Measurements from ENCODE around the gene DGKI. TPM values are rescaled to one million over a fixed set of nuclear protein-coding genes. Genes with fewer than 3 reads are reported as not detected.

DGKI gene
- total and polyA plus RNA-seq, 10 donors = 0.03 to 1.0 (median 0.45) TPM

DNA sequence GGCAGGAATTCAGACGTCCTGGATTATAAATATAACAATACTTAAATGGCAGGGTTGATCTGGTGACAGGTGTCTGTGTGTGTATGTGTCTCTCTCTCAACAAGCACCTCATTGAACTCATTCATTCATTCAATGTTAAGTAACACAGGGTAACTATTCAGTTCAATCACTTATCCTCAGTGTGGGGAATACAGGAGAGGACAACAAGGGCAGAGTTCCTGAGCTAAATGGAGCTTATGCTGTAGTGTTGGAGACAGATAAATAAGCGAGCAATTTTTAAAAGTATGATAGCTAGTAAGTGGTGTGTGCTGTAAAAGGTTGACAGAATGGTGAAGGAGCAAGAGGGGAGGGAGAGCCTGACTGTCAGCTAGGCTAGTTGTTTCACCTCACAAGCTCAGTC is 178.4 kb downstream of the DGKI start:
- no peak for DNase-seq
- intact Hi-C loops (cut with DNase I; ENCODE audit: low total_unique reads) = no loop called here
- WGBS, 5 donors = 61 to 76% (median 70%) methylated on average over 2 of the region's 2 CpGs

DNA sequence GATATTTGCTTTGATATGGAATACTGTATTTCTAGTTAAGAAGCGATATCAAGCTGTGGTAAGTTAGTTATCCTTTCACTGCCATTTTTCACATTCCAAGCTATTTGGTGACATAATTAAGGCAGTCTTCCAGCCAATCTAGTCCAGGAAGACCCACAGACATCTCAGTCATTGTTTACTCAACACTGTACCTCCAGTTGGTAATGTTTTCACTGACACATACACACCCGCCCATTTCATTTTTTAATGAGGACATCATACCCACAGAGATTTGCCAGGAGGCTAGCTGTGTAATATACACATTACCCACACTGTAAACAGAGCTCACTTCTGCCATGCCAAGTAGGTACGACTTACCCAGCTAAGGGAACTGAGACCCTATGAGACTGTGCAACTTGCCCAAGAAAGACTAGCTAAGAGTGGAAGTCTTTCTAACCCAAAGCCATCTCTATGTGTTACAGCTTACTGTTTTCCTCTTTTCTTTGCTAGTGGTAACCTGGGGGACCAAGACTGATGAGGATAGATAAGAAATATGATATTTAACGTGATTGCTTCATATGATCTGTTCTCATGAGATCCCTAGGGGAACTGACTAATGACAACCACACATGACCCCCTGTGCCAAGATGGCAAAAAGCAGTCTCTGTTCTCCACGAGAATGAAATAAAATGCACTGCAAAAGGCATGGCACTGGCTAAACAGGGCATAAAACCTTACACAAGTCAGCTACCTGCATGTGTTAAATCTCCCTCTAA is 179.0 kb downstream of the DGKI start:
- intact Hi-C loops (cut with DNase I; ENCODE audit: low total_unique reads) = no loop called here
- Histone ChIP-seq H3K27me3 (replicated peaks in 1 of 7) (peaks cover 0 to 25% (median 0%) of the 10 kb centered on the region in 7 donors), H3K27ac (no peak overlapping the region), H3K9me3 (no peaks in the 10 kb centered on the region), H3K4me1 (no peaks in the 10 kb centered on the region), H3K36me3 (no peaks in the 10 kb centered on the region), H3K4me3 (no peak overlapping the region)
- 74 to 88% (median 78%) methylated on average over 5 of the region's 5 CpGs for whole genome bisulfite sequencing, 5 donors
- DNase-seq = no peak
- no peak for TF ChIP-seq POLR2A (IDR thresholded peaks at IDR 0.05)
- TF ChIP-seq POLR2AphosphoS5 (IDR thresholded peaks at IDR 0.05) = no peak
- TF ChIP-seq, protein P1, sequence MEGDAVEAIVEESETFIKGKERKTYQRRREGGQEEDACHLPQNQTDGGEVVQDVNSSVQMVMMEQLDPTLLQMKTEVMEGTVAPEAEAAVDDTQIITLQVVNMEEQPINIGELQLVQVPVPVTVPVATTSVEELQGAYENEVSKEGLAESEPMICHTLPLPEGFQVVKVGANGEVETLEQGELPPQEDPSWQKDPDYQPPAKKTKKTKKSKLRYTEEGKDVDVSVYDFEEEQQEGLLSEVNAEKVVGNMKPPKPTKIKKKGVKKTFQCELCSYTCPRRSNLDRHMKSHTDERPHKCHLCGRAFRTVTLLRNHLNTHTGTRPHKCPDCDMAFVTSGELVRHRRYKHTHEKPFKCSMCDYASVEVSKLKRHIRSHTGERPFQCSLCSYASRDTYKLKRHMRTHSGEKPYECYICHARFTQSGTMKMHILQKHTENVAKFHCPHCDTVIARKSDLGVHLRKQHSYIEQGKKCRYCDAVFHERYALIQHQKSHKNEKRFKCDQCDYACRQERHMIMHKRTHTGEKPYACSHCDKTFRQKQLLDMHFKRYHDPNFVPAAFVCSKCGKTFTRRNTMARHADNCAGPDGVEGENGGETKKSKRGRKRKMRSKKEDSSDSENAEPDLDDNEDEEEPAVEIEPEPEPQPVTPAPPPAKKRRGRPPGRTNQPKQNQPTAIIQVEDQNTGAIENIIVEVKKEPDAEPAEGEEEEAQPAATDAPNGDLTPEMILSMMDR (IDR thresholded peaks at IDR 0.05 in 8 of 11, conservative IDR thresholded peaks at IDR 0.05 in 3 of 11) = no peak

More for the DNA sequence above, 178.4 kb downstream of the DGKI start:
- TF ChIP-seq, protein P1 (IDR thresholded peaks at IDR 0.05 in 8 of 11, conservative IDR thresholded peaks at IDR 0.05 in 3 of 11) = no peak
- TF ChIP-seq POLR2AphosphoS5 (IDR thresholded peaks at IDR 0.05) (no peak), POLR2A (IDR thresholded peaks at IDR 0.05) (no peak)
- peaks cover 0 to 21% (median 0%) of the 10 kb centered on the region in 7 donors for H3K27me3 ChIP-seq (replicated peaks in 1 of 7)
- H3K4me3 ChIP-seq = no peak overlapping the region
- H3K36me3 ChIP-seq = no peaks in the 10 kb centered on the region
- H3K4me1 ChIP-seq = no peaks in the 10 kb centered on the region
- no peaks in the 10 kb centered on the region for H3K9me3 ChIP-seq
- H3K27ac ChIP-seq = no peak overlapping the region

DNA sequence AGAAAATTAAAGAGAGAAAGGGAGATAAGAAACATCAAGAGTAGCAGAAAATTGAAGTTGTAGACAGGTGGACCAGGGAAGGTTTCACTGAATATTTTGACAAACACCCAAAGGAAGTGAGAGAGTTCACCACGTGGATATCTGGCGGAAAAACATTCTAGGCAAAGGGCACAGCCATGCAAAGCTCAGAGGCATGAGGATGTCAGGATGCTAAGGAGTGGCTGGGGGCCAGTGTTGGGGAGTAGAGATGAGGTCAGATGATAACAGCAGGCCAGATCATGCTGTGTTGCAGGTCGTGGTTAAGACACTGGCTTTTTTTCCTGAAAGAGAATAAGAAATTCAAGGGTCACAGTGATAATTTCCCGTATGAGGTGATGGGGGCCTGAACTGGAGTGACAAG is 181.9 kb downstream of the DGKI start:
- no peak for DNase-seq
- H3K36me3 ChIP-seq = no peaks in the 10 kb centered on the region
- TF ChIP-seq POLR2AphosphoS5 (IDR thresholded peaks at IDR 0.05) = no peak
- TF ChIP-seq, protein P1 (IDR thresholded peaks at IDR 0.05 in 8 of 11, conservative IDR thresholded peaks at IDR 0.05 in 3 of 11) = no peak
- TF ChIP-seq POLR2A (IDR thresholded peaks at IDR 0.05) = no peak
- intact Hi-C loops (cut with DNase I; ENCODE audit: low total_unique reads) = no loop called here
- no peak overlapping the region for H3K27ac ChIP-seq
- no peaks in the 10 kb centered on the region for H3K9me3 ChIP-seq
- H3K4me3 ChIP-seq = no peak overlapping the region
- H3K4me1 ChIP-seq = no peaks in the 10 kb centered on the region
- 26 to 38% (median 29%) methylated on average over 4 of the region's 4 CpGs for WGBS, 5 donors
- H3K27me3 ChIP-seq (replicated peaks in 1 of 7) = peaks cover 0 to 25% (median 0%) of the 10 kb centered on the region in 7 donors

DNA sequence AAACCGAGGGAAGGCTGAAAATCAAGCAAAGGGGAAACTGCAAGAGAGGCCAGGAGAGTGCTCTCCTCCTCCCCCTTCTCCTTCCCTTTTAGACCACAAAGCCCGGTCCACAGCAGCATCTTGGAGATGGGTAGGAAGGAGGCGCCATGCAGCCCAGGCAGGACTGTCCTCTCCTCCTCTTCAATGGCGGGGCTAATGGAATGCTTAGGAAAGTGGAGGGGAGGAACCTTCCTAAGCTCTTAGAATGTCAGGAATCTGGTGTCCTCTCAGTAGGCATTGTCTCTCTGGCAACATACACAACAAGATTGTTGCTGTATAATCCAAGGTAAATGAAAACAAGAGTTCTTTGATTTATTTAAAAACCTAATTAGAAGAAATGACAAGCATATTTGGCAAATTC is 185.1 kb downstream of the DGKI start:
- no peaks in the 10 kb centered on the region for H3K36me3 ChIP-seq
- H3K27ac ChIP-seq = no peak overlapping the region
- H3K9me3 ChIP-seq = no peaks in the 10 kb centered on the region
- H3K4me1 ChIP-seq = peaks cover 0 to under 1% (median 0%) of the 10 kb centered on the region in 6 donors
- intact Hi-C loops (cut with DNase I; ENCODE audit: low total_unique reads) = no loop called here
- no peak for DNase-seq
- H3K27me3 ChIP-seq (replicated peaks in 1 of 7) = peaks cover 0 to 15% (median 0%) of the 10 kb centered on the region in 7 donors
- no peak overlapping the region for H3K4me3 ChIP-seq
- WGBS, 5 donors = 57 to 68% (median 63%) methylated on average over 4 of the region's 4 CpGs
- TF ChIP-seq, protein P1 (IDR thresholded peaks at IDR 0.05 in 8 of 11, conservative IDR thresholded peaks at IDR 0.05 in 3 of 11) = no peak
- no peak for TF ChIP-seq POLR2A (IDR thresholded peaks at IDR 0.05)
- no peak for TF ChIP-seq POLR2AphosphoS5 (IDR thresholded peaks at IDR 0.05)

Data from spleen (tissue), 11 donors.